Putamen (tissue), 1 donor: ENCODE data around the gene BTN2A1.
"Not testable (repeated sequence)": the region's sequence is repeated elsewhere in the genome, so short reads cannot be mapped to it uniquely, and the experiment has no call there.

Source experiments
- DNase-seq: peaks from one replicate; pipeline ENCODE4 v3.0.0-alpha.2; 2016; ENCODE audit warnings: low spot score

The BTN2A1 gene

DNA sequence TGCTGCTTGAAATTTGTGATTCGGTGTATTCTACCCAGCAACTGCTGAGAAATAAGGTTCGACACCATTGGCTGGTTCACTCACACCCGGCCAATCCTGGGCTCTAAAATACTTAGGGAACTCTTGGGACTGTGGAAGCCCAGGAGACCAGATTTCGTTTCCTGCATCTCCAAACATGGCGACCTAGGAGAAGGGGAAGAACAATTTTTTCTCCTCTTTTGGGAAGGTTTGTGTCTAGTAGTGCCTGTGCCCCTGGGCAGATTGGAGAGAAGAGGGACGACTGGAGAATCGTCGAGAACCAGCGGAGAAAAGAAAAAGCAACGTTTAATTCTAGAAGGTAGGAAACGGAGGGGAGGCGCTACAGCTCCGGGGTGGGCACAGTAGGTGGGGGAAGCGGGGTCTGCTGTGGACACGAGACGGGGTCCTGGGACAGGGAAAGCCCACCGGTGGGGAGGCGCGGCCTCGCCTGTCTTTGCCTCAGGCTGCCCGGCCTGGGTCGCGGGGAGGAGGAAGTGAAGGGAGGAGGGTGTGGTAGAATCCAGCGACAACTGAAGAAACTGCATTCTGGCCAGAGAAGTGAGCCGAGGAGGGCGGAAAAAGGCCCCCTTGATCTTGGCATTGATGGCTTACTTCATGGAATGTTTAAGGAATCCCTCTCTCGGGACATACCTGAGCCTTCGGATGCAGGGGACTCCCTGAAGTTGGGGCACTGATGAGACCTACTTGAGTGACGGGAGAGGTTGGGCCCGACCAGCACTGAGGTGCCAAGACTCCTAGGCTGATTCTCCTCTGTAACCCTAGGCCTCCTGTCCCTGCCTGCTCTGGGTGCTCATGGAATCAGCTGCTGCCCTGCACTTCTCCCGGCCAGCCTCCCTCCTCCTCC, at the start of gene BTN2A1:
Gene BTN2A1 (plus strand): TSS at position 150 of the 883 bp plus-strand sequence. CDS start 682 bp downstream, at position 832.
- DNase-seq, result peak; percentile 94

DNA sequence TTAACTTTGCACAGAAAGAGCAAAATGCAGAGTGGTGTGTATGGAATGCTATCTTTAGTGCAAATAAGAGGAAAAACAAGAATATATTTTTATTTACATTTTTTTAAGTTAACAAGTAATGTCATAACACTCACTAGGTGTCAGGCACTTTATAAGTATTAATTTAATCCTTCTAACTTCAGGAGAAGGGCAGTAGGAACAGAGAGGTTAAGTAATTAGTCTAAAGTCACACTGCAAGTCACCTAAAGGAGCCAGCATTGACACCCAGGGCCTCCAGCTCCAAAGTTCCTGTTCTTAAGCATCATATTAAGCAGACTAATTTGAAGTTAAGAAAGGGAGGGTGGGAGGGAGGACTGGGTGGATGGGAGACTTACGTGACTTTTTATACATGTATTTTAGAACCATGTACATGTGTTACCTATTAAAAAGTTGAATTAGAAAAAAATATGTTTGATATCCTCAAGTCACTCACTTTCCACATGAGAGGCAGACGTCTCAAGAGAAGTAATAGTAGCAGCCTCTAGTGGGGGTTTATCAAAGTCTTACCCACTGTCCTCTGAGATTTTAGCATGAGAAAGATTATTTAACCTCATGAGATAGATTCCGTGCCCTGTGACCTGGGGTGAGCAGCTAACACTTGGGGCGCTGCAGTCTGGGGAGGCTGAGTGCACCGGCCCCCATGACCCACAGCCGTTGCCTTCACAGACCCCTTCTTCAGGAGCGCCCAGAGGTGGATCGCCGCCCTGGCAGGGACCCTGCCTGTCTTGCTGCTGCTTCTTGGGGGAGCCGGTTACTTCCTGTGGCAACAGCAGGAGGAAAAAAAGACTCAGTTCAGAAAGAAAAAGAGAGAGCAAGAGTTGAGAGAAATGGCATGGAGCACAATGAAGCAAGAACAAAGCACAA, 48.7 kb upstream of the BTN2A1 start:
- DNase-seq, result no peak

DNA sequence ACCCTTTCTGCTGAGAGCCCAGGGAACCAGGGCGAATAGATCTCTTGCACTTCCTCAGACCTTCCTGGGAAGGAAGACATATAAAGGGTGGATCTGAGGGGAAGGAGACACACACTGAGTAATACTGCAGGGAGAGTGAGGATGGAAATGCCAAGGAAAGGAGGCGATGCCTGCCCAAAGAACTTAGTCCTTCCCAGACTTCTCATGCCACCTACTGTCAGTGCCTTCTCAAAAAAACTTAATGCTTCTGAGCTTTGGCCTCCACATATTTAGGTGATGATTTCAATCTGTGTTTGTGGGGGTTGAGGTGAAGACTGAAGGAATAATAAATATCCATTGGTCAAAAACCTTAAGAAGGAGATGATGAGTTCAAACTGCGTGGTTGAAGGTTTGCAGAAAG, 46.0 kb upstream of the BTN2A1 start:
- no peak for DNase-seq

DNA sequence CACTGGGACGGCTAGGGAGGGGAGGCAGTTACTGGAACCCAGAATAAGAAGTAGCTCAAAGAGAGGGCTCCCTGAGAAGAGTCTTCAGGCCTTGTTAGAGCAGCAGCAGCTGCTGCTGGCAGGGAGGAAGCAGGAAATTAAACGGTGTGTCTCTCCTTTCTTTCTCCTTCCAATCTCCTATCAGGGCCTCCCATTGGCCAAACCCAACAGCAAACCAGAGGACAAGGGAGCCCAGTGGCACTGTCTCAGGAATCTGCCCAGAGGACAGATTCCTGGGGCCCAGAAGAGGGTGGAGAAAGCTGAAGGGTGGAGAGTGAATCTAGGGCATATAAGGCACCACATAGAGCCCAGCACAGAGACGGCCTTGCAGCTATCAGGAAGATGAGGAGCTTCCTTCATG, 45.5 kb upstream of the BTN2A1 start:
- DNase-seq, result no peak

DNA sequence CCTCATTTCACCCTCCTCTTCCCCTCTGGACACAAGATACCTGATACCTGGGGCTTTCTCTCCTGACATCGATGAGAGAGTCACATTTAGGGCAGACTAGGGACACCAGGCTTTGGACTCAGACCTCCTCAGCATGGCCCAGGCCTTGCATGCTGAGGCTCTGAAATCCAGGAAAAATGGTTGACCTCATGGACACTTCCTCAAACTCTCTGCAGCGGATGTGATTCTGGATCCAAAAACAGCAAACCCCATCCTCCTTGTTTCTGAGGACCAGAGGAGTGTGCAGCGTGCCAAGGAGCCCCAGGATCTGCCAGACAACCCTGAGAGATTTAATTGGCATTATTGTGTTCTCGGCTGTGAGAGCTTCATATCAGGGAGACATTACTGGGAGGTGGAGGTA, 44.8 kb upstream of the BTN2A1 start:
- DNase-seq, result no peak

DNA sequence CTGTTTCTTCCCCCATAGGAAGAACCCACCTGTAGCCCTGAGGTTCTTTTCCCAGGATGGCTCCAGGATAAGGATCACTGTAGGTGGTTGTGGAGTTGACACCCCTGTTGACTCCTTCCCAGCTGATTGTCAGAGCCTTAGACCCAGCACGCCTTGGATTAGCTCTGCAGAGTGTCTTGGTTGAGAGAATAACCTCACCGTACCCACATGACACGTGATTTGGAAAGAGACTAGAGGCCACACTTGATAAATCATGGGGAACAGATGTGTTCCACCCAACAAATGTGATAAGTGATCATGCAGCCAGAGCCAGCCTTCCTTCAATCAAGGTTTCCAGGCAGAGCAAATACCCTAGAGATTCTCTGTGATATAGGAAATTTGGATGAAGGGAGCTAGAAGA, 43.5 kb upstream of the BTN2A1 start:
- DNase-seq, result no peak

DNA sequence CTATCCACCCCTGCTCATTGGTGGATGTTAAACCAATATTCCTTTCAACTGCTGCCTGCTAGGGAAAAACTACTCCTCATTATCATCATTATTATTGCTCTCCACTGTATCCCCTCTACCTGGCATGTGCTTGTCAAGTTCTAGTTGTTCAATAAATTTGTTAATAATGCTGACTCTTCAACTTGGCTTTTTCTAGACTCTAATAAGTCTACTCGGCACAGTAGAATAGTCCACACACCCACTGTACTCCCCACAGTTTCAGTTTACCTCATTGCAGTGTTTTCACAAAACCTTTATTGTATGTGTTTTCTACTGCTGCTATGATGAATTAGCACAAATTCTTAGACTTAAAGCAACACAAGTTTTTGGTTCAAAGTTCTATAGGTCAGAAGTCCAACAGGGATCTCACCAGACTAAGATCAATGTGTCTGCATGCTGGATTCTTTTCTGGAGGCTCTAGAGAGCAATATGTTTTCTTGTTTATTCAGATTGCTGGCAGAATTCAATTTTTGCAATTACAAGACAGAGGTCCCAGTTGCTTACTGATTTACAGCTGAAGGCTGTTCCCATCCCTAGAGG, 42.6 kb upstream of the BTN2A1 start:
- no peak for DNase-seq

DNA sequence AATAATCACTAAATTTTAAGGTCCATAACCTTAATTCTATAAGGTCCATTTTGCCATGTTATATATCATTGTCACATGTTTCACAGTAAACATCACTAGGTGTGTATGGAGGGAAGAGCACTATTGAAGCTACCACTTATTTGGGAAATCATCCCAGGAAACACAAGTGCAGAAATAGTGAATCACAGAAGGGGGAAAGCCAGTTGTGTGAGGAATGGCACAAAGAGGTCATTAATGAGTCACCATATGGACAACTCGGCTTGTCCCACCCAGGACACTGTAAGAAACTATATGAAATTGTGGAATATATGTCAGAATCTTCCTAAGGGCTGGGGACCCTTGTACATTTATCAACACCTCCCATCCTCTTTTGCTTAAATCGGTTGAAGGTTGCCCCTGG, 42.0 kb upstream of the BTN2A1 start:
- DNase-seq, result no peak

DNA sequence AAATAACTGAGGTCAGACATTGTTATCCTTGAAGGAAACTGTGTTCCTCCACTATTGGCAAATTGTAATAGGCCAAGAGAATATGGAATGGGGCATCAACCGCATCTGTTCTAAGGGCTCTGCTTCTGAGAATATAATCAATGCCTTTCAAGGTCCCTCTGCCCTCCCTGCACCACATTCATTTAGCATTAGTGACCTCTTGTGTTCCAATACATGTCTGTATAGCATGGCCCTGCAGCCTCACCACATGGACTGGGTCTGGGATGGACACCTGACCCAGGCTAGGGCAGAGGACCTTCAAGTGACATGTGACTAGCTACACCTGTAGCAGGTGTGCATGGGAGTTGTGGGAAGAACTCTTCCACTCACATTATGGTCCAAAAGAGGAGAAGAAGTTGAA, 41.5 kb upstream of the BTN2A1 start:
- DNase-seq, result no peak

DNA sequence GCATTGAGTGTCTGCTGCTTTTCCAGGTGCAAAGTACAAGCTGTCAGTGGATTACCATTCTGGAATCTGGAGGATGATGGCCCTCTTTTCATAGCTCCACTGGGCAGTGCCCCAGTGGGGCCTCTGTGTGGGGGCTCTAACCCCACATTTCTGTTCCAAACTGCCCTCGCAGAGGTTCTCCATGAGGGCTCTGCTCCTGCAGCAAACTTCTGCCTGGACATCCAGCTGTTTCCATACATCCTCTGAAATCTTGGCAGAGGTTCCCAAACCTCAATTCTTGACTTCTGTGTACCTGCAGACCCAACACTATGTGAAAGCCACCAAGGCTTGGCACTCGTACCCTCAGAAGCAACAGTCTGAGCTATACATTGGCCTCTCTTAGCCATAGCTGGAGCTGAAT, 39.7 kb upstream of the BTN2A1 start:
- not testable (repeated sequence) for DNase-seq

DNA sequence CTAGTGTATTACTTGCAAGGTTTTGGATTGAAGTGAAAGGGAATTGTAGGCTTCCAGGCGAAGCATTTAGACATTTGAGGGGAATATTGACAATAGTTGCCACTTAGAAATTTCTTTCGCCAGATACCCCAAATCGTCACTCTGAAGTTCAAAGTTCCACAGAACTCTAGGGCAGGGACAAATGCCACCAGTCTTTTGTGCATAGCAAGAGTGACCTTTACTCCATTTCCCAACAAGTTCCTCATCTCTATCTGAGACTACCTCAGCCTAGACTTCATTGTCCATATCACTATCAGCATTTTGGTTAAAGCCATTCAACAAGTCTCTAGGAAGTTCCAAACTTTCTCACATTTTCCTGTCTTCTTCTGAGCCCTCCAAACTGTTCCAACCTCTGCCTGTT, 39.0 kb upstream of the BTN2A1 start:
- DNase-seq, result not testable (repeated sequence)

DNA sequence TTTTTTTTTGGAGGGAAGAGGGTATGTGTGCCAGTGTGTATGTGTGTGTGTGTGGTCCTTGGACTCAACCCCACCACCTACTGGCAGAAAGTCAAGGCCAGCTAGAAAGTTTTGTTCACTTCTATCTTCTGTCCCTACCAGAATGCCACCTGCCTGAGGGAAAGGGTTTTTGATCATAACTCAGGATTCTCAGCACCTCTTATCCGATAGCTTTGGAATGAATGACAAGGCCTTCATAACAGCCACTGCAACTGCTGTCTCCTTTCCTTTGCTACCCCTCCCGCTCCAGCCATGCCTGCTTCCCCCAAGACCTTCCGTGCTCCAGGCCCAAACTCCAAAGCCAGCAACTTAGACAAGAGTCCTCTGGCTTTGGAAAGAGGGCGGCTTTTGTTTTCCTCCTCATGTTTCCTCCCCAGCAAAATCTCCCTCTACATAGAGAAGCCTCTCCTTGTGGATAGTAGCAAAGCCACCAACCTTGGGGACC, 37.0 kb upstream of the BTN2A1 start:
- DNase-seq, result no peak

DNA sequence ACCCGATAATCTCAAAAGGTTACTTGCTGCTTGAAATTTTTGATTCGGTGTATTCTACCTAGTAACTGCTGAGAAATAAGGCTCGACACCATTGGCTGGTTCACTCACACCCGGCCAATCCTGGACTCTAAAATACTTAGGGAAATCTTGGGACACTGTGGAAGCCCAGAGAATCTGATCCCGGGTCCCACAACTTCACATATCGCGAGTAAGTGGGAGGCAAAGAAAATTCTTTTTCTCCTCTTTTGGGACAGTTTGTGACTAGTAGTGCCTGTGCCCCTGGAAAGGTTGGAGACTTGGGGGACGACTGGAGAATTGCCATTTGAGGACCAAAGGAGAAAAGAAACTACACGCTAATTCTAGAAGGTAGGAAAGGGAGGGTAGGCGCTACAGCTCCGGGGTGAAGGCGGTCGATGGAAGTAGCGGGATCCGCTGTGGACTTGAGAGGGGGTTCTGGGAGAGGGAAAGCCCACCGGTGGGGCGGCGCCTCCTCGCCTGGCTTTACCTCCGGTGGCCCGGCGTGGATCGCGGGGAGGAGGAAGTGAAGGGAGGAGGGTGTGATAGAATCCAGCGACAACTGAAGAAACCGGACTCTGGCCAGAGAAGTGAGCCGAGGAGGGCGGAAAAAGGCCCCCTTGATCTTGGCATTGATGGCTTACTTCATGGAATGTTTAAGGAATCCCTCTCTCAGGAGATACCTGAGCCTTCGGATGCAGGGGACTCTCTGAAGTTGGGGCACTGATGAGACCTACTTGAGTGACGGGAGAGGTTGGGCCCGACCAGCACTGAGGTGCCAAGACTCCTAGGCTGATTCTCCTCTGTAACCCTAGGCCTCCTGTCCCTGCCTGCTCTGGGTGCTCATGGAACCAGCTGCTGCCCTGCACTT, 36.3 kb upstream of the BTN2A1 start:
- peak; percentile 83 for DNase-seq

DNA sequence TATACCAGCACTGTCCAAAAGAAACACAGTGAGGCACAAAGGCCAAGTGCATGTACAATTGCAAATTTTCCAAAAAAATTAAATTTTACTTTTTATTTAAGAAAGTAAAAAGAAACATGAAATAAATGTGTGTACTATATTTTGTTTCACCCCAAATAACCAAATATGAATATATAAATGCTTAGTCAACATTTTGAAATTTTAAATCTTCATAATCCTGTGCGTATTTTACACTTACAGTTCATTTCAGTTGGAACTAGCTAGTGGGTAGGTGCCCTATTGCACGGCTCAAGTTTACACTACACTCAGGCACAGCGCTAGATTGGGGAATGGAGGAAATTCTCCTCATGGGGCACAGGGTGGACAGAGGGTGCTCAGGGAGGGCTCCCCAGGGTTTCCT, 35.4 kb upstream of the BTN2A1 start:
- no peak for DNase-seq

DNA sequence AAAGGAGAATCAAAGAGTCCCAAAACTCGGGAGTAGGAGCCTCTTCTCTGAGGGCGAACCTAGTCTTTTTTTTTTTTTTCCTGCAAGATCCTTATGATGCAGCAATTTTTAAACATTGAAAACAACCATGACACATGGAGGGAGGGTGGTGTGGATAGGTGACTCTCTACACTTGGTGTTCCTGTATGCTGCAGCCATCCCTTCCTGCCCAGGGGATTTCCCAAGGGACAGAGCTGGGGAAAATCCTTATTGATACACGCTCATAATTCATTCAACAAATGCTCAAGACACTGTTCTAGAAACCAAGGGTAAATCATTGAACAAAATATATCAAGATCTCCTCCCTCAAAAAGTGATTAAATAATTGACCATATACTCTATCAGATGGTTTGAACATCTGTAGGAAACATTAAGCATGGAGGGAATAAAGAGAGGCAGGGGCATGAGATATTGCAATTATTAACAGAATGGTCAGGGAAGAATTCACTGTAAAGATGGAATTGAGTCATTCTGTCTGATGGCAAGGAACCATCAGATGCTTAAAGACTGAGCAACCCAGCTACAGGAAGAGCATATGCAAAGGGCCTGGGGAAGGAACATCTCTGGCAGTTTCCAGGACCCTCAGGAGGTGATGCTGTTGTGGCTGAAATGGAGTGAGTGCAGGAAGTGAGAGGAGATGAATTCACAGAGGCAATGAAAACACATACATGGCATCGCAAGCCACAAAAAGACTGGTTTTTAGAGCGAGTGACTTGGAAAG, 30.9 kb upstream of the BTN2A1 start:
- no peak for DNase-seq

DNA sequence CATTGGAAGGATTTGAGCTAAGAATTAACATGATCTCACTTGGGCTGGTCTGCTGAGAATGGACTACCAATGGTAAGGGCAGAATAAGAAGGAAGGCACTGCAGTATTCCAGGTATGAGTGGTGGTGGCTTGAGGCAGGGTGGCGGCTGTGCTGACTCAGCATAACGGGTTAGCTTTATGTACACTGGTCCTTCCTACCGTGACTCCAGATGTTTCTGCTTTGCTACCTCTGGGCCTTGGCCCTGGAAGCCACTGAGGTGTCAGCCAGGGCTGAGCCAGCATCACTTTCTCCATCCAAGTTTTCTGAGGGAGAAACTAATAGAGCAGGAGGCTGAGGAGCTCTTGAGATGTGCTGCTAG, 30.3 kb upstream of the BTN2A1 start:
- DNase-seq, result no peak

DNA sequence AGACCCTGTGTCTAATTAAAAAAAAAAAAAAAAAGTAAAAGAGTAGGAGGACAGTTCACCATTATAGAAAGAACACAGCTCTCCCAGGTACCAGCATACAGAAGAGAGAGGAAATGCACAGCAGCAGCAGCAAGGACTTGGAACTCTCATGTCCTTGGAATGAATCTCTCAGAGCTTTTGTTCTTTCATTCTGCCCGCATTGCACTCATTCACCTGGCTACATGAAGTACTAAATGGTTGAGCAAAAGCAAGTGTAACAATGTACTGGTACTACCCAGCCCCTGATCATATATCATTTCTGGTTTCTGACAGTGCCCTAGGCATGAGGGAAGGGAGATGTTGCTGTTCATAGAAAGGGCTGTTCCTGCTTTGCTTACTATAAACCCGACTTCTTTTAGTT, 29.5 kb upstream of the BTN2A1 start:
- DNase-seq, result no peak

DNA sequence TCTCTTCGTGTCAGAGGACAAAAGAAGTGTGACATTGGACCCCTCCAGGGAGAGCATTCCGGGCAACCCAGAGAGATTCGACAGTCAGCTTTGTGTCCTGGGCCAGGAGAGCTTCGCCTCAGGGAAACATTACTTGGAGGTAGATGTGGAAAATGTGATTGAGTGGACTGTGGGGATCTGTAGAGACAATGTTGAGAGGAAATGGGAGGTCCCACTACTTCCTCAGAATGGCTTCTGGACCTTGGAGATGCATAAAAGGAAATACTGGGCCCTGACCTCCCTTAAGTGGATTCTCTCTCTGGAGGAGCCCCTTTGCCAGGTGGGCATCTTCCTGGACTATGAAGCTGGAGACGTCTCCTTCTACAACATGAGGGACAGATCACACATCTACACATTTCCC, 27.0 kb upstream of the BTN2A1 start:
- no peak for DNase-seq

DNA sequence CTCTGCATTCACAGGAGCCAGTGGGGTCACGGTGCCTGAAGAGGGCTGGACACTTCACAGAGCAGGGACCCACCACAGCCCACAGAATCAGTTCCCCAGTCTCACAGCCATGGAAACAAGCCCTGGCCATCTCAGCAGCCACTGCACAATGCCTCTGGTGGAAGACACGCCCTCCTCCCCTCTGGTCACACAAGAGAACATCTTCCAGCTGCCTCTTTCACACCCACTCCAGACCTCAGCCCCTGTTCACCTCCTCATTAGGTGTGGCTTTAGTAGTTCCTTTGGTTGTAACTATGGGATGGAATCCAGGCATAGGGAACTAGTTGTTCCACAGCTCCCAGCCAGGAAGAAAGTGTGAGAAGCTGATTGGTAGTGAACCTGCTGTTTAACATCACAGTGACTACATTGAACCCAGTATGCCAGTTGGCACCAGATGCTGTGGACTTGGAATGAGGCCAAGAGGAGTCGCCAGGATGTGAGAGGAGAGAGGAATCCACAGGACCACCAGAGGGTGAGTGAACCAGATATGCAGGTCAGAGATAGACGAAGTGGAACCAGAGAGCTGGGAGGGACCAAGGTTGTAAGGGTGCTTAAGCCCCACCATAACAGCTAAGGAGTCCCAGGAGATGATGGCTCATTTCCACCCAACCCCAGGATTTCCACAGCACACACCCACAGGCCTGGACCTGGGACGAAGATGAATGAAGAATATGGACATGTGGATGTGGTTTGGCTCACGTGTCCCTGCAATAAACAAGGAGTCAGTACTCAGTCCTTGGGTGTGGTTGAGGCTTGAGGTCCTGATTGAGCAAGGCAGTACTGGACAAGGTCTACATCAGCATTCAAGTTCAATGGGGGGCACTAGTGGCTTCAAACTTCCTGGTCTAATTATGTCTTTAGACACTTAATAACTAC, 26.2 kb upstream of the BTN2A1 start:
- DNase-seq, result no peak
